ENCODE measurements around the gene NRROS. TPM values are rescaled to one million over a fixed set of nuclear protein-coding genes. Genes with fewer than 3 reads are reported as not detected.
A peak's percentile ranks its signal among the peaks of the same experiment; 100 is the strongest.
"Not testable (repeated sequence)": the region's sequence is repeated elsewhere in the genome, so short reads cannot be mapped to it uniquely, and the experiment has no call there.

The NRROS gene
- total RNA-seq, result 1 to 10 TPM; 2.1 to 2.2 TPM

GRCh38 chr3:196639483-196640296, at the start of gene NRROS:
TSS of gene NRROS (plus strand) at chr3:196639694. CDS start at chr3:196654540, 14,846 bp downstream.
- H3K4me1 ChIP-seq, result no peaks in the 10 kb centered on the region
- H3K9me3 ChIP-seq, result no peaks in the 10 kb centered on the region
- H3K9ac ChIP-seq (ENCODE audit: low read depth in 2 of 2, low read length in 2 of 2), result peak within 1 kb of the TSS; percentile 62 to 68
- intact Hi-C loops (cut with DNase I), result no loop called here
- peak within 1 kb of the TSS; percentile 63 for H3K4me3 ChIP-seq
- no peaks in the 10 kb centered on the region for H3K27me3 ChIP-seq
- no peaks in the 10 kb centered on the region for H3K36me3 ChIP-seq
- TF ChIP-seq, protein P1, sequence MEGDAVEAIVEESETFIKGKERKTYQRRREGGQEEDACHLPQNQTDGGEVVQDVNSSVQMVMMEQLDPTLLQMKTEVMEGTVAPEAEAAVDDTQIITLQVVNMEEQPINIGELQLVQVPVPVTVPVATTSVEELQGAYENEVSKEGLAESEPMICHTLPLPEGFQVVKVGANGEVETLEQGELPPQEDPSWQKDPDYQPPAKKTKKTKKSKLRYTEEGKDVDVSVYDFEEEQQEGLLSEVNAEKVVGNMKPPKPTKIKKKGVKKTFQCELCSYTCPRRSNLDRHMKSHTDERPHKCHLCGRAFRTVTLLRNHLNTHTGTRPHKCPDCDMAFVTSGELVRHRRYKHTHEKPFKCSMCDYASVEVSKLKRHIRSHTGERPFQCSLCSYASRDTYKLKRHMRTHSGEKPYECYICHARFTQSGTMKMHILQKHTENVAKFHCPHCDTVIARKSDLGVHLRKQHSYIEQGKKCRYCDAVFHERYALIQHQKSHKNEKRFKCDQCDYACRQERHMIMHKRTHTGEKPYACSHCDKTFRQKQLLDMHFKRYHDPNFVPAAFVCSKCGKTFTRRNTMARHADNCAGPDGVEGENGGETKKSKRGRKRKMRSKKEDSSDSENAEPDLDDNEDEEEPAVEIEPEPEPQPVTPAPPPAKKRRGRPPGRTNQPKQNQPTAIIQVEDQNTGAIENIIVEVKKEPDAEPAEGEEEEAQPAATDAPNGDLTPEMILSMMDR (IDR thresholded peaks at IDR 0.05), result no peak
- H3K27ac ChIP-seq, result peak within 1 kb of the TSS; percentile 62
- peak; percentile 66 for DNase-seq

- H3K36me3 ChIP-seq, result no peaks in the 10 kb centered on the region
- TF ChIP-seq, protein P1 (IDR thresholded peaks at IDR 0.05), result no peak
- H3K27me3 ChIP-seq, result no peaks in the 10 kb centered on the region
- no peak for DNase-seq
- H3K27ac ChIP-seq, result no peak overlapping the region
- no peaks in the 10 kb centered on the region for H3K4me1 ChIP-seq
- H3K9ac ChIP-seq (ENCODE audit: low read depth in 2 of 2, low read length in 2 of 2), result no peak overlapping the region
- no peak overlapping the region for H3K4me3 ChIP-seq
- no peaks in the 10 kb centered on the region for H3K9me3 ChIP-seq
- intact Hi-C loops (cut with DNase I), result no loop called here
These were observed 49.2 kb upstream of the NRROS start for GRCh38 chr3:196590279-196590678.

DNA sequence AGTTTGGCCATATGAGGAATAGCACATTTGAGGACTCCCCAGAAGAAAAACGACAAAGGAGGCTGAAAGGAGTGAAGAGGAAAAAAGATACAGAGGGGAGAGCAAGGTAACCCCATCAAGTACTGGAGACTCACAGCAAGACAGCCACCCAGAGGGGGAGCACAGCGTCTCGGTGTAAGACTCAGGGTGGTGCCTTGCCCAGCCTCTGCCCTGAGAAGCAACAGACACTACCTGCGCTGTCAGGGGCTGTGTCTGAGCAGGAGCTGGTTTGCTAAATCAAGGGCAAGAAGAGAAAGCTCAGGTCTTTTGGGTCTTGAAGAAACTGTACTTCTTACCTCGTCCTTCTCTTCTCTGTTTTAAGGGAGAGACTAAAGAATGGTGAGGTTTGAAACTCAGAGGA, 43.1 kb upstream of the NRROS start:
- TF ChIP-seq, protein P1 (IDR thresholded peaks at IDR 0.05), result no peak
- Histone ChIP-seq H3K4me1 (no peaks in the 10 kb centered on the region), H3K4me3 (no peak overlapping the region), H3K27me3 (no peaks in the 10 kb centered on the region), H3K27ac (no peak overlapping the region), H3K9ac (ENCODE audit: low read depth in 2 of 2, low read length in 2 of 2) (no peak overlapping the region), H3K36me3 (no peaks in the 10 kb centered on the region), H3K9me3 (no peaks in the 10 kb centered on the region)
- intact Hi-C loops (cut with DNase I), result no loop called here
- no peak for DNase-seq

GRCh38 chr3:196597971-196598733, 41.3 kb upstream of the NRROS start:
- DNase-seq; H3K9ac ChIP-seq (ENCODE audit: low read depth in 2 of 2, low read length in 2 of 2); H3K27ac ChIP-seq; H3K4me1 ChIP-seq; H3K9me3 ChIP-seq; H3K36me3 ChIP-seq; H3K4me3 ChIP-seq; H3K27me3 ChIP-seq; intact Hi-C loops (cut with DNase I): not testable (repeated sequence)

- Histone ChIP-seq H3K27me3 (no peaks in the 10 kb centered on the region), H3K9me3 (no peaks in the 10 kb centered on the region), H3K27ac (no peak overlapping the region), H3K4me3 (no peak overlapping the region), H3K36me3 (no peaks in the 10 kb centered on the region), H3K9ac (ENCODE audit: low read depth in 2 of 2, low read length in 2 of 2) (no peak overlapping the region), H3K4me1 (no peaks in the 10 kb centered on the region)
- TF ChIP-seq, protein P1 (IDR thresholded peaks at IDR 0.05), result no peak
- intact Hi-C loops (cut with DNase I), result no loop called here
- DNase-seq, result no peak
These were observed 39.8 kb upstream of the NRROS start for GRCh38 chr3:196599734-196600128.

- DNase-seq, result no peak
- Histone ChIP-seq H3K4me1 (no peaks in the 10 kb centered on the region), H3K27me3 (no peaks in the 10 kb centered on the region), H3K4me3 (no peak overlapping the region), H3K9ac (ENCODE audit: low read depth in 2 of 2, low read length in 2 of 2) (no peak overlapping the region), H3K36me3 (no peaks in the 10 kb centered on the region), H3K9me3 (no peaks in the 10 kb centered on the region), H3K27ac (no peak overlapping the region)
- TF ChIP-seq, protein P1 (IDR thresholded peaks at IDR 0.05), result no peak
- intact Hi-C loops (cut with DNase I), result no loop called here
These were observed 39.1 kb upstream of the NRROS start for GRCh38 chr3:196600359-196600758.

Measured in colonic mucosa (tissue), 4 donors.